GM06990 (cell line): ENCODE results near the gene KIF17.

ENCODE experiments used
- DNase-seq: peaks from one replicate; pipeline ENCODE4 v3.0.0-alpha.2; 2011; ENCODE audit not compliant: insufficient read length; ENCODE audit errors: extremely low read depth
- H3K27me3 ChIP-seq: replicated peaks from 2 replicates; pipeline ENCODE4 v1.6.0; 2011; ENCODE audit warnings: low read length; ENCODE audit not compliant: control insufficient read depth, insufficient read depth
- H3K36me3 ChIP-seq: 2 replicates; pipeline ENCODE4 v1.5.1; 2011; ENCODE audit warnings: low read length; ENCODE audit not compliant: control insufficient read depth, insufficient read depth
- H3K4me3 ChIP-seq: replicated peaks from 2 replicates; pipeline ENCODE4 v1.5.1; 2011; ENCODE audit warnings: low read depth, mild to moderate bottlenecking, control low read depth, low read length
- TF ChIP-seq, protein P1 (sequence below): IDR thresholded peaks from 2 replicates; pipeline ENCODE4 v1.5.1; 2011; ENCODE audit warnings: low read length, control low read depth, mild to moderate bottlenecking, inconsistent platforms; ENCODE audit not compliant: insufficient read depth, poor library complexity, severe bottlenecking

Gene KIF17

DNA sequence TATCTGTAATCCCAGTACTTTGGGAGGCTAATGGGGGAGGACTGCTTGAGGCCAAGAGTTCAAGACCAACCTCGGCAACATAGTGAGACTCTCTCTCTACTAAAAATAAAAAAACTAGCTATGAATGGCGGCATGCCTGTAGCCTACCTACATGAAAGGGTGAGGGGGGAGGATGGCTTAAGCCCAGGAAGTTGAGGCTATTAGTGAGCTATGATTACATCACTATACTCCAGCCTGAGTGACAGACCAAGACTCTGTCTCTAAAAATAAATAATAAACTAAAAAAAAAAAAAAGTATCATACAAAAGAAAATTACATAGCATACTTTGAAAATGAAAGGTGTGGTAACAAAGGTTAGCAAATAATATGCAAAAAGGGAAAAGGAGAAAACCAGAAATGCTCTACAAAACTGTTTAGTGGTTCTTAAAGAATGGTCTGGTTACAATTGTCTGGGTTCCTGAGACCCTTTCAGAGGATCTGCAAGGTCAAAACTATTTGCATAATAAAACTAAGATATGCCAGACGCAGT is 33.7 kb upstream of the KIF17 start:
- H3K36me3 ChIP-seq, result peaks cover 10% of the 10 kb centered on the region
- TF ChIP-seq, protein P1, sequence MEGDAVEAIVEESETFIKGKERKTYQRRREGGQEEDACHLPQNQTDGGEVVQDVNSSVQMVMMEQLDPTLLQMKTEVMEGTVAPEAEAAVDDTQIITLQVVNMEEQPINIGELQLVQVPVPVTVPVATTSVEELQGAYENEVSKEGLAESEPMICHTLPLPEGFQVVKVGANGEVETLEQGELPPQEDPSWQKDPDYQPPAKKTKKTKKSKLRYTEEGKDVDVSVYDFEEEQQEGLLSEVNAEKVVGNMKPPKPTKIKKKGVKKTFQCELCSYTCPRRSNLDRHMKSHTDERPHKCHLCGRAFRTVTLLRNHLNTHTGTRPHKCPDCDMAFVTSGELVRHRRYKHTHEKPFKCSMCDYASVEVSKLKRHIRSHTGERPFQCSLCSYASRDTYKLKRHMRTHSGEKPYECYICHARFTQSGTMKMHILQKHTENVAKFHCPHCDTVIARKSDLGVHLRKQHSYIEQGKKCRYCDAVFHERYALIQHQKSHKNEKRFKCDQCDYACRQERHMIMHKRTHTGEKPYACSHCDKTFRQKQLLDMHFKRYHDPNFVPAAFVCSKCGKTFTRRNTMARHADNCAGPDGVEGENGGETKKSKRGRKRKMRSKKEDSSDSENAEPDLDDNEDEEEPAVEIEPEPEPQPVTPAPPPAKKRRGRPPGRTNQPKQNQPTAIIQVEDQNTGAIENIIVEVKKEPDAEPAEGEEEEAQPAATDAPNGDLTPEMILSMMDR, result no peak
- no peaks in the 10 kb centered on the region for H3K27me3 ChIP-seq
- H3K4me3 ChIP-seq, result no peak overlapping the region
- DNase-seq, result no peak

DNA sequence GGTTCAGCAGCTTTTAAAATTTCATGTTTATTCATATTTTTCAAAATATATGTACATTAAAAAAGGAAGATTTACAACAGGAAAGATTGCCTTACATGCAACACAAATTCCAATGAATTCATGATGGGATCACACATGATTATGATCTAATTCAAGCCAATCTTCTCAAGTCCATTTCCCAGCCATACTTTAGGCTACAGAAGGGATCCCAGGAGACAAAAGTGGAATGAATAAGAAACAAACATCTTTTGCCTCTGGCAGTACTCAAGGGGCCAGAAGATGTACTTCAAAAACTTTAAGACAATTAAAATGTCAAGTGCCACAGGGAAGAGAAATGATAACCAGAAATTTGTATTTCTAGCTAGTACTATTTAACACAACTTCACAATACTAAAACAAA is 24.9 kb upstream of the KIF17 start:
- DNase-seq, result no peak
- TF ChIP-seq, protein P1, result no peak
- Histone ChIP-seq H3K27me3 (no peaks in the 10 kb centered on the region), H3K4me3 (no peak overlapping the region), H3K36me3 (peaks cover 9% of the 10 kb centered on the region)

DNA sequence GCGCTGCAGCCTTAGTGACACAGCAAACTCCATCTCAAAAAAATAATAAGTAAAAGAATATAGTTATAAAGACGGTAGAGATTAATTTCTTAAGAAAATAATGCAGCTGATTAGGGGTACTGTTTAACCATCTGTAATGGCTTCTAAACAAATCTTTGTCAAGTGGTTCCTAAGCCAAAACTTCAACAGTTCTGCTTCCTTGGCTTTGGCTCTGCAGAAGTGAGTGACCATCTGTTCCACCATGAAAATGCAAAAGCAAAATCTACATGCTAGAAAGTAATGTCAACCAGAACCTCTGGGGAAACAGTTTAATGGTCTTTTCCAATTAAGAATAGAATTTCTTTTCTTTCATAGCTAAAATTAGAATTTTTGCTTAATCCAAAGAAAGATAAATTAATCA is 23.0 kb upstream of the KIF17 start:
- Histone ChIP-seq H3K36me3 (peaks cover 6% of the 10 kb centered on the region), H3K4me3 (no peak overlapping the region), H3K27me3 (no peaks in the 10 kb centered on the region)
- no peak for DNase-seq
- TF ChIP-seq, protein P1, result no peak

DNA sequence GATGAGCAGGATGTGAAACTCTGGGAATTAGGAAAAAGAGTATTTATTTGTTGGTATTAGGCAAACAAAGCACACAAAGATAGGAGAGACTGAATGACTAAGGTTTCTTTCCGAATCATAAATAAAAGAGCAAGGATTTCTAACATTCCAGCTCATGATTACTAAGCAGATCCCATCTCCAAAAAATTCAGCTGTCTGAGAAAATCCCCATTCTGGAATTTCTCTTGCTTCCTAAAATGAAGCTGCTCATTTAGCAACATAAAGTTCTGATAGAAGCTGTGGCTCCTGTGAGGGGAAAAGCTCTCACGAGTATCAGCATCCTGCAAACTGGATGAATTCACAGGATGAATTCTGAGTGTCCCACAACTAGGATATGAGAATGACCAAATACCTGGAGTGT is 21.4 kb upstream of the KIF17 start:
- DNase-seq, result no peak

DNA sequence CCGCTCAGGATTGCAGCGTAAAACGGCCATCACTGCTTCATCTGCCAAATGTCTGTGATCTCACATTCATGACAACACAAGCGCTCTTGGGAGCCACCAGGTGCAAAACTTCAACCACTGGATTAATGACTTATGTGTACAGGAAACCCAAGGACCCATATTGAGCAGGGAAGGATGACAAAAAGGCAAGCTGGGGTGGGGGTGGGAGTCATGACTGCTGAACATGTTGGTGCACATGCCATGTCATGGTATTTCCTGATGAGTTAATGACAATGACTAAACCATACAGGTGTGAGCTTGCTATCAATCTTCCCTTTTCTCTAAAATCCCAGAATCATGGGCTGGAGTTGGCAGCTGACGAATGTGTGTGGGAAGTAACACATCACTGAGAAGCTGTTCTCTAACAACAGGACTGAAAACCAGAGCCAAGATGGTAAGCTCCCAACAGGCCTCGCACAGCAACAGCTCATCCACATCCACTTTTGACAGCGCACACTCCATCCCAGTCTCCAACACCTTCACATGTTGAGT is 17.8 kb upstream of the KIF17 start:
- Histone ChIP-seq H3K4me3 (no peak overlapping the region), H3K36me3 (peaks cover 2% of the 10 kb centered on the region), H3K27me3 (peaks cover 2% of the 10 kb centered on the region; the same call in 1 of the 2 replicates)
- DNase-seq, result no peak
- TF ChIP-seq, protein P1, result no peak

More for the DNA sequence above, 21.4 kb upstream of the KIF17 start:
- no peak overlapping the region for H3K4me3 ChIP-seq
- peaks cover 2% of the 10 kb centered on the region for H3K36me3 ChIP-seq
- H3K27me3 ChIP-seq, result no peaks in the 10 kb centered on the region
- TF ChIP-seq, protein P1, result no peak
